HCT116 (cell line): Measurements from ENCODE around the gene TOMM40L. TPM values are rescaled to one million over a fixed set of nuclear protein-coding genes. Genes with fewer than 3 reads are reported as not detected.

Experiments used
- ATAC-seq: fragments of 200-7000 bp; cut with Tn5 transposase; 2 replicates; pipeline ENCODE4 v1.9.1; 2020; ENCODE audit warnings: mild to moderate bottlenecking, moderate library complexity
- BruUV-seq: library from RNA; stranded (reverse); fragments of 400-500 nt; replicated peaks from 2 replicates; lab custom pipeline; 2021; lab: Mats Ljungman, UMichigan
- CTCF ChIA-PET: fragments of 300-600 bp; sonication (Branson Sonifier 250); formaldehyde crosslinking; loops from one replicate; lab custom pipeline; 2021; ENCODE audit warnings: antibody characterized with exemption; lab: Charles Lee
- POLR2A ChIA-PET: fragments of 300-600, 350-600 bp; sonication (Branson Sonifier 250); formaldehyde crosslinking; loops from one replicate; lab custom pipeline; 2021; ENCODE audit warnings: antibody characterized with exemption; lab: Charles Lee
- RAD21 ChIA-PET, 2 experiments: fragments of 300-600 bp; sonication (Branson Sonifier 250); formaldehyde crosslinking; loops; one replicate each; lab custom pipeline; 2023; ENCODE audit warnings: low total read pairs in 2 of 2; ENCODE audit not compliant: uncharacterized antibody in 2 of 2, unreplicated experiment in 2 of 2, low non-redundant PET in 1 of 2; lab: Charles Lee
- DNase-seq: peaks from one replicate; pipeline ENCODE4 v3.0.0-alpha.2; 2010; ENCODE audit warnings: low read depth, low spot score
- H2AFZ ChIP-seq: fragments of 200-600 bp; shearing (Covaris generic), sonication (generic); 2 replicates; pipeline ENCODE4 v1.6.1; 2017; ENCODE audit warnings: low read depth, mixed run types, mixed read lengths, antibody characterized with exemption, low read length; ENCODE audit not compliant: poor library complexity, severe bottlenecking
- H3K27ac ChIP-seq: 2 replicates; pipeline ENCODE4 v1.5.1; 2012; ENCODE audit warnings: low read depth, low read length
- H3K27me3 ChIP-seq: fragments of 200-600 bp; sonication (generic); 2 replicates; pipeline ENCODE4 v1.6.1; 2016; ENCODE audit warnings: mixed run types, low read length, mixed read lengths; ENCODE audit not compliant: insufficient read depth
- H3K36me3 ChIP-seq, 2 experiments: fragments of 200-500 bp in 1 of 2; fragments of 200-600 bp in 1 of 2; sonication (Bioruptor generic) in 1 of 2; sonication (generic) in 1 of 2; 2 replicates each; pipeline versions ENCODE4 v1.5.1 to v1.6.1; 2014 to 2016; ENCODE audit warnings: low read length in 2 of 2, inconsistent platforms in 1 of 2, mixed read lengths in 1 of 2, mixed run types in 1 of 2; ENCODE audit not compliant: insufficient read depth in 2 of 2, control insufficient read depth in 1 of 2
- H3K4me1 ChIP-seq, 2 experiments: fragments of 200-600 bp in 1 of 2; sonication (generic) in 1 of 2; 2 replicates each; pipeline versions ENCODE4 v1.5.1 to v1.6.1; 2012 to 2017; ENCODE audit warnings: low read length in 2 of 2, inconsistent platforms in 1 of 2, mild to moderate bottlenecking in 1 of 2, mixed read lengths in 1 of 2, mixed run types in 1 of 2, moderate library complexity in 1 of 2; ENCODE audit not compliant: insufficient read depth in 2 of 2, control insufficient read depth in 1 of 2
- H3K4me2 ChIP-seq: fragments of 200-600 bp; sonication (generic); 2 replicates; pipeline ENCODE4 v1.6.1; 2017; ENCODE audit warnings: mixed run types, low read length, mixed read lengths
- H3K4me3 ChIP-seq, 2 experiments: fragments of 200-600 bp in 1 of 2; sonication (generic) in 1 of 2; replicated peaks in 1 of 2; 2 replicates each; pipeline ENCODE4 v1.5.1; 2011 to 2016; ENCODE audit warnings: low read length in 2 of 2, control low read depth in 1 of 2, low read depth in 1 of 2, mild to moderate bottlenecking in 1 of 2, mixed read lengths in 1 of 2, mixed run types in 1 of 2
- H3K79me2 ChIP-seq: fragments of 200-600 bp; sonication (generic); 2 replicates; pipeline ENCODE4 v1.6.1; 2017; ENCODE audit warnings: mild to moderate bottlenecking, mixed run types, low read length, moderate library complexity, mixed read lengths; ENCODE audit not compliant: insufficient read depth
- H3K9ac ChIP-seq: fragments of 200-600 bp; sonication (generic); 2 replicates; pipeline ENCODE4 v1.6.1; 2016; ENCODE audit warnings: low read length, mixed read lengths
- H3K9me2 ChIP-seq: fragments of 200-600 bp; sonication (generic), shearing (Covaris generic); 2 replicates; pipeline ENCODE4 v1.6.1; 2017; ENCODE audit warnings: mixed run types, mild to moderate bottlenecking, moderate library complexity; ENCODE audit not compliant: insufficient read depth
- H3K9me3 ChIP-seq, 2 experiments: fragments of 200-500 bp in 1 of 2; fragments of 200-600 bp in 1 of 2; sonication (Bioruptor generic) in 1 of 2; sonication (generic) in 1 of 2; 2 replicates each; pipeline ENCODE4 v1.6.1; 2014 to 2017; ENCODE audit warnings: low read length in 2 of 2, mixed read lengths in 2 of 2, inconsistent platforms in 1 of 2, low read depth in 1 of 2, mild to moderate bottlenecking in 1 of 2, mixed run types in 1 of 2, moderate library complexity in 1 of 2; ENCODE audit not compliant: control insufficient read depth in 1 of 2, insufficient read depth in 1 of 2
- H4K20me1 ChIP-seq: fragments of 200-600 bp; sonication (generic), shearing (Covaris generic); 2 replicates; pipeline ENCODE4 v1.6.1; 2017; ENCODE audit warnings: mixed run types, mild to moderate bottlenecking, moderate library complexity; ENCODE audit not compliant: insufficient read depth
- FOSL1 ChIP-seq: IDR thresholded peaks from 2 replicates; pipeline ENCODE4 v1.6.1; 2012; ENCODE audit warnings: low read depth
- JUND ChIP-seq: IDR thresholded peaks from 2 replicates; pipeline ENCODE4 v1.6.1; 2012
- POLR2AphosphoS5 ChIP-seq: IDR thresholded peaks from 2 replicates; pipeline ENCODE4 v1.6.1; 2011; ENCODE audit warnings: mild to moderate bottlenecking, low read depth, low read length, moderate library complexity
- RAD21 ChIP-seq: IDR thresholded peaks from 2 replicates; pipeline ENCODE4 v1.6.1; 2012; ENCODE audit warnings: low read depth, mild to moderate bottlenecking
- SRF ChIP-seq: IDR thresholded peaks from 2 replicates; pipeline ENCODE4 v1.6.1; 2012; ENCODE audit warnings: low read depth
- ZFX ChIP-seq: fragments of 450-650 bp; IDR thresholded peaks from 2 replicates; pipeline ENCODE4 v1.6.1; 2017
- ZNF274 ChIP-seq: fragments of 200-500 bp; sonication (Bioruptor generic); IDR thresholded peaks from 2 replicates; pipeline ENCODE4 v1.6.1; 2014; ENCODE audit warnings: mild to moderate bottlenecking, low read depth, low read length, inconsistent platforms
- intact Hi-C: fragments of 100-400 bp; cut with micrococcal nuclease; formaldehyde crosslinking; loops from 2 replicates; pipeline ENCODE4 v1.10.0; 2022
- total RNA-seq: library from RNA; stranded (reverse); gene quantifications from one replicate; pipeline ENCODE4 v1.2.1, GENCODE V29; 2021; ENCODE audit not compliant: unreplicated experiment
- TF ChIP-seq, protein P1 (sequence below): IDR thresholded peaks from 2 replicates; pipeline ENCODE4 v1.6.1; 2012
- TF ChIP-seq, protein P2 (sequence below): IDR thresholded peaks from 2 replicates; pipeline ENCODE4 v1.6.1; 2011; ENCODE audit warnings: mild to moderate bottlenecking, low read length, moderate library complexity; ENCODE audit not compliant: insufficient replicate concordance; ENCODE audit errors: extremely low read depth
- TF ChIP-seq, protein P3 (sequence below): IDR thresholded peaks from 2 replicates; pipeline ENCODE4 v1.6.1; 2012
- TF ChIP-seq, protein P4 (sequence below), 3 experiments: fragments of 200-600 bp in 1 of 3; sonication (generic) in 1 of 3; IDR thresholded peaks in 2 of 3; conservative IDR thresholded peaks in 1 of 3; 2 replicates each; pipeline ENCODE4 v1.5.1; 2012 to 2017; ENCODE audit warnings: low read depth in 2 of 3, low read length in 2 of 3, antibody characterized with exemption in 1 of 3, borderline replicate concordance in 1 of 3, control low read depth in 1 of 3, mild to moderate bottlenecking in 1 of 3, mixed read lengths in 1 of 3, mixed run types in 1 of 3, moderate library complexity in 1 of 3; ENCODE audit not compliant: insufficient read depth in 1 of 3
- TF ChIP-seq, protein P5 (sequence below): IDR thresholded peaks from 2 replicates; pipeline ENCODE4 v1.6.1; 2012; ENCODE audit warnings: low read depth

The TOMM40L gene
- total RNA-seq, 1 experiment from 2014 or later = 9.8 TPM

DNA sequence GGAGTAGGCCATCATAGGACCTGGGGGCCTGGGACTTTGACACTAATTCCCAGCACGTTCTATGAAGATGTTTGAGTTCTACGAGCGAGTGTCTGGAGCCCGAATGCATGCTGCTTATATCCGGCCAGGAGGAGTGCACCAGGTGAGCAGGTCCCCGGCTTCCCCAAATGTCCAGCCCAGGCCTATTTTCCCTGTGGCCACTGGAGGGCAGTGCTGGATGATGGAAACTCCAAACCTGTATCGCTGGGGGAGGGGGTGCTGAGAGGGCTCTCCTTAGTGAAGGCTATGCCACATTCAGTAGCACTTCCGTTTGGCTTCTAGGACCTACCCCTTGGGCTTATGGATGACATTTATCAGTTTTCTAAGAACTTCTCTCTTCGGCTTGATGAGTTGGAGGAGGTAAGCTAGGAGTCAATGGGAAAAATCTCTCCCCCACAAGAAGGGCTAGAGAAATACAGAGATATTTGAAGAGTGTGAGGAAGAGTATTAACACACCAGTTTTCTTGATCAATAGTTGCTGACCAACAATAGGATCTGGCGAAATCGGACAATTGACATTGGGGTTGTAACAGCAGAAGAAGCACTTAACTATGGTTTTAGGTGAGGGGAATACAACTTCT is 16.0 kb upstream of the TOMM40L start (continued):
- TF ChIP-seq RAD21 (peak; percentile 87), SRF (no peak), FOSL1 (no peak), POLR2AphosphoS5 (no peak)
- TF ChIP-seq, protein P1, sequence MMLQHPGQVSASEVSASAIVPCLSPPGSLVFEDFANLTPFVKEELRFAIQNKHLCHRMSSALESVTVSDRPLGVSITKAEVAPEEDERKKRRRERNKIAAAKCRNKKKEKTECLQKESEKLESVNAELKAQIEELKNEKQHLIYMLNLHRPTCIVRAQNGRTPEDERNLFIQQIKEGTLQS = no peak
- TF ChIP-seq, protein P2, sequence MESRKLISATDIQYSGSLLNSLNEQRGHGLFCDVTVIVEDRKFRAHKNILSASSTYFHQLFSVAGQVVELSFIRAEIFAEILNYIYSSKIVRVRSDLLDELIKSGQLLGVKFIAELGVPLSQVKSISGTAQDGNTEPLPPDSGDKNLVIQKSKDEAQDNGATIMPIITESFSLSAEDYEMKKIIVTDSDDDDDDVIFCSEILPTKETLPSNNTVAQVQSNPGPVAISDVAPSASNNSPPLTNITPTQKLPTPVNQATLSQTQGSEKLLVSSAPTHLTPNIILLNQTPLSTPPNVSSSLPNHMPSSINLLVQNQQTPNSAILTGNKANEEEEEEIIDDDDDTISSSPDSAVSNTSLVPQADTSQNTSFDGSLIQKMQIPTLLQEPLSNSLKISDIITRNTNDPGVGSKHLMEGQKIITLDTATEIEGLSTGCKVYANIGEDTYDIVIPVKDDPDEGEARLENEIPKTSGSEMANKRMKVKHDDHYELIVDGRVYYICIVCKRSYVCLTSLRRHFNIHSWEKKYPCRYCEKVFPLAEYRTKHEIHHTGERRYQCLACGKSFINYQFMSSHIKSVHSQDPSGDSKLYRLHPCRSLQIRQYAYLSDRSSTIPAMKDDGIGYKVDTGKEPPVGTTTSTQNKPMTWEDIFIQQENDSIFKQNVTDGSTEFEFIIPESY = no peak
- TF ChIP-seq, protein P3, sequence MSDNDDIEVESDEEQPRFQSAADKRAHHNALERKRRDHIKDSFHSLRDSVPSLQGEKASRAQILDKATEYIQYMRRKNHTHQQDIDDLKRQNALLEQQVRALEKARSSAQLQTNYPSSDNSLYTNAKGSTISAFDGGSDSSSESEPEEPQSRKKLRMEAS = no peak
- TF ChIP-seq, protein P4, sequence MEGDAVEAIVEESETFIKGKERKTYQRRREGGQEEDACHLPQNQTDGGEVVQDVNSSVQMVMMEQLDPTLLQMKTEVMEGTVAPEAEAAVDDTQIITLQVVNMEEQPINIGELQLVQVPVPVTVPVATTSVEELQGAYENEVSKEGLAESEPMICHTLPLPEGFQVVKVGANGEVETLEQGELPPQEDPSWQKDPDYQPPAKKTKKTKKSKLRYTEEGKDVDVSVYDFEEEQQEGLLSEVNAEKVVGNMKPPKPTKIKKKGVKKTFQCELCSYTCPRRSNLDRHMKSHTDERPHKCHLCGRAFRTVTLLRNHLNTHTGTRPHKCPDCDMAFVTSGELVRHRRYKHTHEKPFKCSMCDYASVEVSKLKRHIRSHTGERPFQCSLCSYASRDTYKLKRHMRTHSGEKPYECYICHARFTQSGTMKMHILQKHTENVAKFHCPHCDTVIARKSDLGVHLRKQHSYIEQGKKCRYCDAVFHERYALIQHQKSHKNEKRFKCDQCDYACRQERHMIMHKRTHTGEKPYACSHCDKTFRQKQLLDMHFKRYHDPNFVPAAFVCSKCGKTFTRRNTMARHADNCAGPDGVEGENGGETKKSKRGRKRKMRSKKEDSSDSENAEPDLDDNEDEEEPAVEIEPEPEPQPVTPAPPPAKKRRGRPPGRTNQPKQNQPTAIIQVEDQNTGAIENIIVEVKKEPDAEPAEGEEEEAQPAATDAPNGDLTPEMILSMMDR (IDR thresholded peaks at IDR 0.05 in 2 of 3, conservative IDR thresholded peaks at IDR 0.05 in 1 of 3; ENCODE audit: borderline replicate concordance in 1 of 3, insufficient read depth in 1 of 3, low read depth in 2 of 3, low read length in 2 of 3) = peak; percentile 82 to 96 (median 94)

DNA sequence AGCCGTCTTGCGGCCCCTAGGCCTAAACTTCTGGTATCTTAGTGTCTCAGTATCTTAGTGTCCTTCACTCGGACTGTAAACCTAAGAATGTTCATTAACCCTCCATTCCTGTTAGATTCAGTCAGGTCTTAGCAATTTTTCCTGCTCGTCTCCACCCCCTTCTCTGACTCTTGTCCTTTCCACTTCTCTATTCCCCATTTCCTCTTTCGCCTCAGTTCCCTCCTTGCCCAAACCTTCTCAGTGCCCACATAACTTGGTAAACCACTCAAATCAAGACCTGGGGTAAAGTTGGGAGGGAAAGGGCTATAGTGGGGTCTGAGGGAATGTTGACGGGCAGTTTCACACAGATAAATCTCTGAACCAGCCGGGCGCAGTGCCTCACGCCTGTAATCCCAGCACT is 11.5 kb upstream of the TOMM40L start:
- Histone ChIP-seq H3K4me1 (peaks cover 0 to 8% of the 10 kb centered on the region in 2 experiments; a peak in 2 of 4 replicates), H4K20me1 (no peaks in the 10 kb centered on the region), H3K27me3 (no peaks in the 10 kb centered on the region), H2AFZ (no peak overlapping the region), H3K79me2 (no peaks in the 10 kb centered on the region), H3K27ac (no peak overlapping the region), H3K4me3 (no peak overlapping the region), H3K9me3 (no peaks in the 10 kb centered on the region), H3K36me3 (peaks cover 40 to 42% of the 10 kb centered on the region in 2 experiments), H3K9ac (no peak overlapping the region), H3K9me2 (no peaks in the 10 kb centered on the region), H3K4me2 (no peak overlapping the region)
- CTCF ChIA-PET = interaction anchor here (1.6 kb wide), 1 partner anchor 77 kb away, joined by 3 read pairs; no protein-coding TSS in a partner anchor
- intact Hi-C loops = no loop called here
- DNase-seq (no peak), ATAC-seq (no peak)
- POLR2A ChIA-PET = no interaction called here
- no TSS peak for BruUV-seq
- RAD21 ChIA-PET = no interaction called here
- no peak for TF ChIP-seq ZFX
- TF ChIP-seq, protein P1 = no peak
- TF ChIP-seq JUND = no peak
- TF ChIP-seq ZNF274 = no peak
- TF ChIP-seq, protein P5, sequence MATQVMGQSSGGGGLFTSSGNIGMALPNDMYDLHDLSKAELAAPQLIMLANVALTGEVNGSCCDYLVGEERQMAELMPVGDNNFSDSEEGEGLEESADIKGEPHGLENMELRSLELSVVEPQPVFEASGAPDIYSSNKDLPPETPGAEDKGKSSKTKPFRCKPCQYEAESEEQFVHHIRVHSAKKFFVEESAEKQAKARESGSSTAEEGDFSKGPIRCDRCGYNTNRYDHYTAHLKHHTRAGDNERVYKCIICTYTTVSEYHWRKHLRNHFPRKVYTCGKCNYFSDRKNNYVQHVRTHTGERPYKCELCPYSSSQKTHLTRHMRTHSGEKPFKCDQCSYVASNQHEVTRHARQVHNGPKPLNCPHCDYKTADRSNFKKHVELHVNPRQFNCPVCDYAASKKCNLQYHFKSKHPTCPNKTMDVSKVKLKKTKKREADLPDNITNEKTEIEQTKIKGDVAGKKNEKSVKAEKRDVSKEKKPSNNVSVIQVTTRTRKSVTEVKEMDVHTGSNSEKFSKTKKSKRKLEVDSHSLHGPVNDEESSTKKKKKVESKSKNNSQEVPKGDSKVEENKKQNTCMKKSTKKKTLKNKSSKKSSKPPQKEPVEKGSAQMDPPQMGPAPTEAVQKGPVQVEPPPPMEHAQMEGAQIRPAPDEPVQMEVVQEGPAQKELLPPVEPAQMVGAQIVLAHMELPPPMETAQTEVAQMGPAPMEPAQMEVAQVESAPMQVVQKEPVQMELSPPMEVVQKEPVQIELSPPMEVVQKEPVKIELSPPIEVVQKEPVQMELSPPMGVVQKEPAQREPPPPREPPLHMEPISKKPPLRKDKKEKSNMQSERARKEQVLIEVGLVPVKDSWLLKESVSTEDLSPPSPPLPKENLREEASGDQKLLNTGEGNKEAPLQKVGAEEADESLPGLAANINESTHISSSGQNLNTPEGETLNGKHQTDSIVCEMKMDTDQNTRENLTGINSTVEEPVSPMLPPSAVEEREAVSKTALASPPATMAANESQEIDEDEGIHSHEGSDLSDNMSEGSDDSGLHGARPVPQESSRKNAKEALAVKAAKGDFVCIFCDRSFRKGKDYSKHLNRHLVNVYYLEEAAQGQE = no peak
- TF ChIP-seq RAD21 = no peak
- TF ChIP-seq, protein P4 (IDR thresholded peaks at IDR 0.05 in 2 of 3, conservative IDR thresholded peaks at IDR 0.05 in 1 of 3; ENCODE audit: borderline replicate concordance in 1 of 3, insufficient read depth in 1 of 3, low read depth in 2 of 3, low read length in 2 of 3) = no peak
